Forelimb muscle (tissue), 1 donor: Measurements from ENCODE around the gene CLCA1. TPM values are rescaled to one million over a fixed set of nuclear protein-coding genes. Genes with fewer than 3 reads are reported as not detected.

Source experiments
- DNase-seq: peaks from one replicate; pipeline ENCODE4 v3.0.0-alpha.2; 2013; ENCODE audit warnings: low read depth
- polyA plus RNA-seq: library from polyadenylated mRNA; unstranded; fragments of 120-200 nt; gene quantifications from one replicate; pipeline ENCODE4 v1.2.1, GENCODE V29; 2013; ENCODE audit not compliant: insufficient read length

CLCA1 gene, protein sequence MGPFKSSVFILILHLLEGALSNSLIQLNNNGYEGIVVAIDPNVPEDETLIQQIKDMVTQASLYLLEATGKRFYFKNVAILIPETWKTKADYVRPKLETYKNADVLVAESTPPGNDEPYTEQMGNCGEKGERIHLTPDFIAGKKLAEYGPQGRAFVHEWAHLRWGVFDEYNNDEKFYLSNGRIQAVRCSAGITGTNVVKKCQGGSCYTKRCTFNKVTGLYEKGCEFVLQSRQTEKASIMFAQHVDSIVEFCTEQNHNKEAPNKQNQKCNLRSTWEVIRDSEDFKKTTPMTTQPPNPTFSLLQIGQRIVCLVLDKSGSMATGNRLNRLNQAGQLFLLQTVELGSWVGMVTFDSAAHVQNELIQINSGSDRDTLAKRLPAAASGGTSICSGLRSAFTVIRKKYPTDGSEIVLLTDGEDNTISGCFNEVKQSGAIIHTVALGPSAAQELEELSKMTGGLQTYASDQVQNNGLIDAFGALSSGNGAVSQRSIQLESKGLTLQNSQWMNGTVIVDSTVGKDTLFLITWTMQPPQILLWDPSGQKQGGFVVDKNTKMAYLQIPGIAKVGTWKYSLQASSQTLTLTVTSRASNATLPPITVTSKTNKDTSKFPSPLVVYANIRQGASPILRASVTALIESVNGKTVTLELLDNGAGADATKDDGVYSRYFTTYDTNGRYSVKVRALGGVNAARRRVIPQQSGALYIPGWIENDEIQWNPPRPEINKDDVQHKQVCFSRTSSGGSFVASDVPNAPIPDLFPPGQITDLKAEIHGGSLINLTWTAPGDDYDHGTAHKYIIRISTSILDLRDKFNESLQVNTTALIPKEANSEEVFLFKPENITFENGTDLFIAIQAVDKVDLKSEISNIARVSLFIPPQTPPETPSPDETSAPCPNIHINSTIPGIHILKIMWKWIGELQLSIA
- polyA plus RNA-seq: not detected

DNA sequence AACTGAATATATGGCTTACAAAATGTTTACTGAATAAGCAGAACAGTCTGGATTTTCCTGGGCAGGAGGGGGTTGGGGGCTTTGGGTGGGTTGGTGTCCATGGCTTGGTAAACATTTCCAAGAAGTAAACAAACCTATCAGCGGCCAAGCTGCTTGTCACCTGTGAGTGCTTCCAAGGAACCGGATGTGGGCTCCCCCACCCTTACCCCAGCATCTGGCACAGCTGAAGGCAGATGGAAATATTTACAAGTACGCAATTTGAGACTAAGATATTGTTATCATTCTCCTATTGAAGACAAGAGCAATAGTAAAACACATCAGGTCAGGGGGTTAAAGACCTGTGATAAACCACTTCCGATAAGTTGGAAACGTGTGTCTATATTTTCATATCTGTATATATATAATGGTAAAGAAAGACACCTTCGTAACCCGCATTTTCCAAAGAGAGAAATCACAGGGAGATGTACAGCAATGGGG is at the start of gene CLCA1:
CLCA1 (plus strand) TSS at position 427 of the 477 bp plus-strand sequence; CDS start at position 472, 45 bp downstream.
- no peak for DNase-seq

DNA sequence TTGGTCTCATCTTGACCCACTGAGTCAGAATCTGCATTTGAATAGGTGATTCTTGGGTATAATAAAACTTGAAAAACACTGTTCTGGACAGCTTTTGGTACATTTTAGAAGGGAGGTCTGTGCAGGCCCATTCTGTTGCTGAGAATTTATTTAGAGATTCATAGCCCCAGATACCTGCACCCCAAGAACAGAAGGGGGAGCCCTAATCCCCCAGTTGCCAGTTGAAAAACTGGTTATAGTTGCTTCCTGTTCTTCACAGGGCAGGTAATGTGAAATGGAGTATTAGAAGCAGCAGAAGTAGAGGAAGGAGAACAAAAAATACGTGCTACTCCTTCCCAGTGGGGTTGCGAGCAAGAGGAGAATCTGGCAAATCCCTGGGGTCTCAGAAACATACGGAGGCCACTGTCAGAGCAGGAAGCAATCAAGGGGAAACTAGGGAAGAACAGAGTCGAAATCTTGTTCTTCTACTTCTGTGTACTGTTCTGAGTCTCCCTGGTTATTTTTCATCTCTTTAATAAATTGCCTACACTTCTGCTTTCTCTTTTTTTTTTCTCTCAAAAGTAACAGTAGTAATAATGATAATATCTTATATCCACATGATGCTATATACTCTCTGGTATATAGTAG is 49.3 kb upstream of the CLCA1 start:
- DNase-seq: no peak

DNA sequence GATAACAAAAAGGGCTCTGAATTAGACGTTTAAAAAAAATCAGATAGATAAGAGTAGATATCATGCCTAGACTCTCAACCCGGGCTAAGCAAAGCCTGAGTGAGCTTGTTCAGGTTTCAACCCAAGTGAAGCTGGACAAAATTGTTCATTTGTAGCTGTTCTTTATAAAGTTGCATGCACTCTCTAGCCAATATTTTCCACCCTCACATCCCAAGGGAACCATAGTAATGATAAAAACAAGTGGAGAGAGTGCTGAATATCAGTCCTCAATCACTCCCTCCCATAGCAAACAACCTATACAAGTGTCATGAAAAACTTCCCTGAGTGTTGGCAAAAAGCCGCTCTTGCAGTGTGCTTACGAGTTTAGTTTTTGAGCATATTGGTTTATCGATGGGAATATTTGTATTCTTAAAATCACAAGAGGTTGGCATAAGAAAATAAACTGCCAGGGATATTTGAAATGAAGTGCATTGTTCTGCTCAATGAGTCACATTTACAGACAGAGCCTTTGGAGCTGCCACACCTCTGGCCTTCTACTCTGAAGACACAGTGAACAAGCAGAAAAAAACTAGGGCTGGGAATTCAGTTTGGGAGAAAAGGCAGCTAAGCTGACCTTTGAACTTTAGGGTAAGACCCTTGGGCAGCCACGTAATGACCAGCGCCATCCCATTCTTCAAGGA is 47.0 kb upstream of the CLCA1 start:
- no peak for DNase-seq

DNA sequence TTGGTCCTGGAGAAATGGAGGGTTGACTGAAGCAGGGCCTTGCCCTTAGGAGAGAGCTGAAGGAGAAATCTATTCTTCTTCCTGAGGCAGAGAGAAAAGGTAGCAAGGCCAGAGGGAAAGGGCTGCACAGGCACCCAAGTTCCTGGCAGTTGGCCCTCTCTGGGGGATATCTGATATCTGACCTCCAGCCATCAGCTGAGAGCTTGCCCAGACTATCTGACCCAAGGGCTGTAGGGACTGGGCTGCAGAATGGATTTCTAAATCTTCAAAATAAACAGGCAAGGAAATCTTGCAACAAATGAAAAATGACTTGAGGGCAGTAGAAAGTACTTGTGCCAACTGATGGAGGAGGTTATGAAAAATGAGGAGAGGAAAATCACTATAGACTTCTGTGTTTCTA is 45.3 kb upstream of the CLCA1 start:
- DNase-seq: no peak

DNA sequence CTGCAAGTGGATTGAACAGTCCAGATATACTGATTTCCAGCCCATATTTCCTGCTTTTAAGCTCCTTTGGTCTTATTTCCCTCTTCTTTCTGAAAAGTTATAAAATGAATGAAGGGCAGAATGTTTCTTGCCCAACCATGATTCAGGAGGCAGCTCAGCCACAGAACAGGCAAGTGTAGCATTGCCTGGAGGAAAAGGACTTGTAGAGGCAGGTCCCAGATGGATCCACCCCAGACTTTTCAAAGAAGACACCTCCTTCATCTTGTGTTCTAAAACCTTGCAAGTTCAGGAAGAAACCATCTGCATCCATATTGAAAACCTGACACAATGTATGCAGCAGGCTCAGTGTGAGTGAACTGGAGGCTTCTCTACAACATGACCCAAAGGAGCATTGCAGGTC is 44.9 kb upstream of the CLCA1 start, which contains the start of gene CLCA2:
CLCA2 (plus strand) TSS at position 299 of the 400 bp plus-strand sequence; CDS start at position 376, 77 bp downstream.
- DNase-seq: no peak

DNA sequence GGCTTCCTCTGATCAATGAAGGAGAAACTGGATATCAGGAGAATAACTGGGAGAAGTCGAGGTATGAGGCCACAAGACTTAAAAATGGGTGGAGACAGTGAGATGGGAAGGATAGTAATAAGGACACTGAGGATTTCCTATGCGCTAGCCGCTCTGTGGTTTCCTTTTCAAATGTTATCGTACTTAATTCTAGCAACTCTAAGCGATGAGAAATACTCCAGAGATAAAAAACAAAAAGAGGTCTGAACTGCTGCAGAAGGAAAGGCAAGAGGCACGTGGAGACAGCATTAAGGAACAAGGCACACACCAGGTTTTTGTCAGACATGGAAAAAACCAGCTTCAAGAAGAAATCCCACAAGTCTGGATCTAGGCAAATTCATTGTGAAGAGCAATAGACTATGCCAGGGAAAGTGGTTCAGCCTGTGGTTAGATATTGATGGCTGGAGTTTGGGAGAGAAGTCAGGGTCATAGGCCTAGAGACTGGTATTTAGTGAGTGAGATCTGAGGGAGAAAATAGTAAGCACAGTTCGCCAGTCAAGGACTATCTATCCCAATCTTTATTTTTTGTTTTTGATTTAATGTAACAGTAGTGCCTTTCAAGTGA is 39.5 kb upstream of the CLCA1 start:
- DNase-seq: no peak

DNA sequence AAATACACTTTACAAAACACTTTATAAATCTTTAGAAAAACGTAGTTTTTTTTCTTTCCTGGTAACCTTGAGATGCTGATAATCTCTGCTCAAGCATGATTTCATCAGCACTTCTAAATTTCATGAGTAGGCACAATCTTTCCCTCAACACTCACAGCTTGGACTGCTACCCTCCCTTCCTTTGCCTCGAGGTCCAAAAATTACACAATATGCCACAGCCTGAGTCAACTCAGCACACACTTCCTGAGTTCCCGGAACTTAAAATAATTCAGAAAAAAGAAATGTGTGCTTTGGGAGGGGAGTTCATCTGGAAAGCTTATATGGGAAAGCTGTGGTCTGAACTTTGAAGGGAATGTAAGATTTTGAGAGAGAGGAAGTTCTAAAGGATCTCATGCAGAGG is 38.9 kb upstream of the CLCA1 start:
- no peak for DNase-seq

DNA sequence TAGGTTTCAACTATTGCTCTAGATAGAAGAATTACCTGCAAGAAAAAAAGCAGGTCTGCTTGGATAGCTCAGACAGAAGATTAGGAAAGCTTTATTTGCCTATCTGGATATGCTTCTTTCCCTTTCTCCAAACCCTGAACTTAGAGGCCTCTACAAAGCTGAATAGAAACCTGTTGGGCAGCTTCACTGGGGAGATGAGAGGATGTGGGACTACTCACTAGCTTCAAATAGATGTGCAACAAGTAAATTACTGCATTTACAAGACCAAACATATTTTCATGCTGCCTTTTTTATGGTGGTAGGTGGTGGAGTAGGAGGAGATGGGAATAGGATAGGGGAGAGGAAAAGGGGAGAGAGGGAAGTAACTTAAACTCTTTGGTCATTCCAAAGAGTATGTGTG is 38.4 kb upstream of the CLCA1 start:
- DNase-seq: no peak

DNA sequence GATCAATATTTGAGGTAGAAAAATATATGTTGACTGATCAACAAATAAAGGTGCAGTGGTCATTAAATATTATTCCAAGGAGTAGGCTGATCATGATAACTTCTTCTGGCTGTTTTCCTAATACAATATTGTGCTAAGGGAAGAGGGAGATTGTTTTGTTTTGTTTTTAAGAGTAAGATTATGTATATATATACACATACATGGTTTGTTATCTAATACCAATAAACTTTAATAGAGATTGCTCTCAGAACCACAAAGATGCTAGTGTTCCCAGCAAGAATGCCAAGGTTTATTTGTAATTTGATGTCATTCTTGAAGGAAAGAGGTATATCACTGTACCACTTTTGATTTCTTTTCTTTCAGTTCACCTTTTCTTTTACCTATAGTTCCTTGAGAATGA is 34.7 kb upstream of the CLCA1 start:
- no peak for DNase-seq

DNA sequence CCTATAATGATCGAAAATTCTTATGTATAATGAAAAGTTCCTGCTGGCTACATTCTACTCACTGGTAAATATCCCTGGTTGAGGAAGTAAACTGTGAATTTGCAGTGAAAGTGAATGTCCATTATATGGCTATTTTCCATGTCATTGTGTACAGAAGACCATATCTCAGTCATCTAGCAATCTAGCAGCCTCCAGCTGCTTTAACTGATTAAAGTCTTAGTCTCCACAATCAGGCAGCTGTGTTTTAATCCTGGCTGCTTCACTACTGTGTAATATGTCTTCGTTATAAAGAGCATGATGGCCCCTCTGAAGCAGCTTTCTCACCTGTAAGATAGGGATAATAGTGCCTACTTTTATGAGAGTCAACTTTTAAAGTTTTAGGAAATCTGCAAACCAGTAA is 33.4 kb upstream of the CLCA1 start:
- no peak for DNase-seq

DNA sequence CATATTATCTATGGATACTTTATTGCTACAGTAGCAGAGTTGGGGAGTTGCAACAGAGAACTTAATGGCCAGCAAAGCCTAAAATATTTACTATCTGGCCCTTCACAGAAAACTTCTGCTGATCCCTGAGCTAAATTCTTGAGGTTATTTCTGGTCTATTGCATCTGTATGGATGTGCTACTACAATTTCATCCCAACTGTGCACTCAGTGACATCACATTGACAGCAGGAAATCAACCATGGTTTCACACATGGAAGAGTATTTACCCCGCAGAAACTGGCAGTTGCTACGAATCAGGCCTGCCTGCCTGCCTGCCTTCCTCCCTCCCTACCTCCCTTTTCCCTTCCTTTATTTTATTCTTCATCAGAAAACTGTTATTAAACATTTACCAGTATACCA is 32.7 kb upstream of the CLCA1 start:
- DNase-seq: no peak

DNA sequence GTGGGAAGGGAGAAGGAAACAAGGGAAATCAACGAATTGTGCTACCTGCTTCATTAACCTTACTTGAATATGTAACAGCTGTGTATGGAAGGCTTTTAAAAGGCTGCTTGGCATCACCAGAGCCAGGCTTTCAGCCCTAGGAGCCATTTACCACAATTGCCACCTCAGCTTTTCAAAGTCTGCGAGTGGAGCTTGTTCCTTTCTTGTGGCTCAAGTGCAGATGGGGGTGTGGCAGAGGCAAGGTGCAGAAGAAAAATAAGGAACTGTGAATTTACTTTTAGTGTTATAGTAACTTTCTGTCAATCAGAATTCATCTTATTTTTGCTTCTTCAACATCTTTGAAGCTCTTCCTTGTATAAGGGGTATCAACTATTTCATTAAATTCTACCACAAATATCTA is 27.1 kb upstream of the CLCA1 start:
- DNase-seq: no peak

DNA sequence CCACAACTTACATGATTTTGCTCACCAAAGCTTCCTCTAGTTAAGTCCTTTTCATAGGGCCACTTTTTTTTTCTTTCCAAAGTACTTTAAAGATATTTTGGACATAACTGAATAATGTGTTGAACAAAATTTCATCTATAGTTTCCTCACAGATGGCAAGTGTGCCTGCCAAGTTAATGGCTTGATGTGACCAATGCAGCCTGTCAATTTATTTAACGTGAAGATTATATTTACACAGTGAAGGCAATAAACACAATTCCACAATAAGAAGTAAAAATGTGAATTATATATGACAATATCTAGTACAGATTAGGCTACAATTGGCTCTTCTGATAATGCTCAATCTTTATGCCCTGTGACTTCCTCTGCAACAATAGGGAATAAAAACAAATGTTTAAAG is 26.7 kb upstream of the CLCA1 start:
- DNase-seq: no peak

DNA sequence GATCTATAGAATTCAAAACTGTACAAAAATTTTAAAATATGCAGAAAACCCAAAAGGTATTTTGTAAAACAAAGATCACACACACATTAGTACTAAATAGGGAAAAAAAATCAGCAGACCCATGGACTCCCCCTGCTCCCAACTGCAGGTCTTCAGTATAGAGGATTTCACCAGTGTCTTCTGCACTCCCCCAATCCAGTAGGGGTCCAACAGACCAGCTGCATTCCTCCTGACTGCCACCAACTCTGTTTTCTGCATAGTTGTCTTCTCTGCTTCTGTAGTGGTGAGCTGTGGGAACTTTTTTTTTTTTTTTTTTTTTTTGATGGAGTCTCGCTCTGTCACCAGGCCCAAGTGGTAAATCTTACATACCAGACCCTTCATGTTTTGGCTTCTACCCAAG is 22.8 kb upstream of the CLCA1 start:
- DNase-seq: no peak

DNA sequence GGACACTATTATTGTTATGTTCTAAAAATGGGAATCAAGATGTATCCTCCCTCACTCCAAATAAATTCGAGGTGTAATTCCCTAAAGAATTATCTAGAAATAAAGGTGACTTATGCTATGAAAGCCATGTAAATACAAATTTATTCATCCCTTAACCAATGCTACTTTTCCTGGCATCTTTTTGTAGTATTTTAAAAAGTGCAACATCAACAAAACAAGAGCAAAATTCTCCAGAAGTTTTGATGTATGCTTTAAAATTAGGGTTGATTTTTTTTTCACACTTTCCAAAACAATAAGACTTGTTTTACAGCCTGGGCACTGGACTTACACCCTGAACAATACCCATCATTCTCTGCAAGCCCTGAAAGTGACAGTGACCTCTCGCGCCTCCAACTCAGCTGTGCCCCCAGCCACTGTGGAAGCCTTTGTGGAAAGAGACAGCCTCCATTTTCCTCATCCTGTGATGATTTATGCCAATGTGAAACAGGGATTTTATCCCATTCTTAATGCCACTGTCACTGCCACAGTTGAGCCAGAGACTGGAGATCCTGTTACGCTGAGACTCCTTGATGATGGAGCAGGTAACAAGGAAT is 21.4 kb upstream of the CLCA1 start:
- DNase-seq: no peak

DNA sequence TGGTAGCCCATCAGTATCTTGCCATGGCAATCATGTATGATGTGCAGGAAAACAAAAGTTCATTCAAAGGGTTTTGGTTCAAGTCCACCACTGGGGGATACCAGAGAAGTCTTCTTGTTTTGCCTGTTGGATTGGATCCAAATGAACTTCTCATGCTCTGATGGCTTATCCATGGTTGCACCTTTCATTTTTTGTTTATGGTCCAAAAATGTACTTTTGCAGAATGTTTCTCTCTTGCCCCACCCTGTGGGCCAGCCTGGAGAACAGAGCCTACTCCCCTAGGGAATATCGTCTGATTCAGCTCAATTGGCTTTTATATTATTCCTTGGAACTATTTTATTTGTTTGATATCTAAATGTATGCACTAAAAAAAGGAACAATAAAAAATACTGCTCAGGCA is 20.1 kb upstream of the CLCA1 start:
- no peak for DNase-seq

DNA sequence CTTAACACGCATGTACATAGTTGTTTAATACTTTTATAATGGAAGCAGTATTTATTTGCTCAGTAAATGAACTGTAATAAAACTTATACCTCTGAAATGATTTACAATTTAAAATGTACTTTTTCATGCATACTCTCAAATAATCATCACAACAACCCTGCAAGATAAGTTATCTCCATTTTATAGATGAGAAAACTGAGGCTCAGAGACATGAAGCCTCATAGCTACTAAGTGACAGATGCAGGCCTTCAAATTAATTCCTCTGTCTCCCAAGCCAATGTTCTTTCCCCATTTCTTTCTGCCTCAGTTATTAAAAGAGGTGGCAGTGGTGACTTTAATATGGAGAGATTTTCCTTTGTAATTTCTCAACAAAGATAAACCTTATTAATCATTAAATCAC is 19.6 kb upstream of the CLCA1 start:
- DNase-seq: no peak

DNA sequence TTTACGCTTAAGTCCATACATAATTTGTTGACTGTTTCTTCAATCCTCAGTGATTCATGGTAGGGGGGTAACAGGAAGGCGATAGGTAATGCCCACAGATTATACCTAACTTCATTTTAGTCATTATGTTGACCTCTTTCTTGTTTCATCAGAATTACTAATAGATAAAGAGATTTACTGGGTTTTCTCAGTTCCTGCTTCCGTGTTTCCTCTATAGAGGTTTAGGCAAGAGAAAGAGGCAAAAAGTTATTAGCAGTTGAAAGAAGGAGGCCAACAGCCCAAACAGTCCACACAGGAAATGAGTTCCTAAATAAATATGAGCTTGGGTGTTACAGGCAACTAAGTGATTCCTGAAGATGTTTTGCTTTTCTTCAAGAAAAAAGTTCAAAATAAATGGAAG is 17.9 kb upstream of the CLCA1 start:
- no peak for DNase-seq

DNA sequence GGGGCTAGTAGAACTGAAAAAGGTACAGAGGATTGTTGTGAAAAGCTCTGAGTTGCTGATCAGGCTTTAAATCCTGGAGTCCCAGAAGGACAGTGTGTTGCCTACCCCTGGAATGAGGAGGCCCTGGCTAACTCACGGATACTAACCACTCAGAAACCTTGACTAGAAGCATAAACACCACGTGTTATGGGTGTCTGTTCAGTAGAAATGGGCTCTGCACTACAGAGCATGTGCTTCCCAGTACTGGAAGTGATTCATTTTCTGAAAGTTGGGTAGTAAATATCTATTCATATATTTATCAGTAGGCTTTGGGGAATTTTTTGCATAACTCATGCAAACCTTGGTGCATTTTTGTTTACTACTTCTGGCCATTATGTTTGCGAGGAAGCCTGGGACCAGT is 15.1 kb upstream of the CLCA1 start:
- DNase-seq: no peak

DNA sequence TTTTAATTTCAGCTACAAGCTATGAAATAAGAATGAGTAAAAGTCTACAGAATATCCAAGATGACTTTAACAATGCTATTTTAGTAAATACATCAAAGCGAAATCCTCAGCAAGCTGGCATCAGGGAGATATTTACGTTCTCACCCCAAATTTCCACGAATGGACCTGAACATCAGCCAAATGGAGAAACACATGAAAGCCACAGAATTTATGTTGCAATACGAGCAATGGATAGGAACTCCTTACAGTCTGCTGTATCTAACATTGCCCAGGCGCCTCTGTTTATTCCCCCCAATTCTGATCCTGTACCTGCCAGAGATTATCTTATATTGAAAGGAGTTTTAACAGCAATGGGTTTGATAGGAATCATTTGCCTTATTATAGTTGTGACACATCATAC is 13.7 kb upstream of the CLCA1 start:
- DNase-seq: no peak

DNA sequence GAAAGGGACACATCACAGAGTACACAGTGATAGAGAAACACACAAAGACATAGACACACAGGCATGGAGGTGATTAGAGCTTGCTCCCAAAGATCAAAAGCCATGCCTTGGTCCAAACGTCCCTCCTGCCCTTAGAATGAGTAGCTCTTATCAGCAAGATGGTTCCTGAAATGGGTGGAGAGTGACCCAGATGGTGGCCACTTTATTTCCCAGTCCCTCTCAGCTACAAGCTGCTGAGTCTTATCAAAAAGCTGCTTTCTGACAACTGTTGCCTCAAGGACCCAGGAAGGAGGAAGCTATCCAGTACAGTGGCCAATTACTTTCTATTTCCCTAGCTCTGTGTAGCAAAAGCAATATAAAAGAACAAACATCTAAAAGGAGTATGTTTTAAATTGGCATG is 7.7 kb upstream of the CLCA1 start:
- no peak for DNase-seq
